AG08396 (cell line): Measurements from ENCODE around the gene FICD.

Experiments used
- DNase-seq: peaks from one replicate; pipeline ENCODE4 v3.0.0; 2012; ENCODE audit warnings: low spot score, mixed read lengths

The FICD gene

GRCh38 chr12:108567406-108568337 lies 52.6 kb downstream of the FICD start:
- no peak for DNase-seq

GRCh38 chr12:108568338-108569154 lies 53.5 kb downstream of the FICD start:
- no peak for DNase-seq
